Cardiac fibroblast (primary cell): Measurements from ENCODE around the gene GMIP.
A peak's percentile ranks its signal among the peaks of the same experiment; 100 is the strongest.

Source experiments
- DNase-seq, 2 donors: peaks; one replicate each; pipeline versions ENCODE4 v3.0.0 to v3.0.0-alpha.2; 2010; ENCODE audit warnings: low read depth in 2 of 2
- H3K4me3 ChIP-seq, 2 donors: replicated peaks in 1 of 2; 1 replicate in 1 of 2; 2 replicates in 1 of 2; pipeline ENCODE4 v1.5.1; 2011; ENCODE audit warnings: low read depth in 2 of 2, low read length in 2 of 2, mild to moderate bottlenecking in 2 of 2, moderate library complexity in 1 of 2
- TF ChIP-seq, protein P1 (sequence below): IDR thresholded peaks from one replicate; pipeline ENCODE4 v1.5.1; 2011; ENCODE audit warnings: low read depth, mild to moderate bottlenecking, low read length, inconsistent platforms

Gene GMIP

DNA sequence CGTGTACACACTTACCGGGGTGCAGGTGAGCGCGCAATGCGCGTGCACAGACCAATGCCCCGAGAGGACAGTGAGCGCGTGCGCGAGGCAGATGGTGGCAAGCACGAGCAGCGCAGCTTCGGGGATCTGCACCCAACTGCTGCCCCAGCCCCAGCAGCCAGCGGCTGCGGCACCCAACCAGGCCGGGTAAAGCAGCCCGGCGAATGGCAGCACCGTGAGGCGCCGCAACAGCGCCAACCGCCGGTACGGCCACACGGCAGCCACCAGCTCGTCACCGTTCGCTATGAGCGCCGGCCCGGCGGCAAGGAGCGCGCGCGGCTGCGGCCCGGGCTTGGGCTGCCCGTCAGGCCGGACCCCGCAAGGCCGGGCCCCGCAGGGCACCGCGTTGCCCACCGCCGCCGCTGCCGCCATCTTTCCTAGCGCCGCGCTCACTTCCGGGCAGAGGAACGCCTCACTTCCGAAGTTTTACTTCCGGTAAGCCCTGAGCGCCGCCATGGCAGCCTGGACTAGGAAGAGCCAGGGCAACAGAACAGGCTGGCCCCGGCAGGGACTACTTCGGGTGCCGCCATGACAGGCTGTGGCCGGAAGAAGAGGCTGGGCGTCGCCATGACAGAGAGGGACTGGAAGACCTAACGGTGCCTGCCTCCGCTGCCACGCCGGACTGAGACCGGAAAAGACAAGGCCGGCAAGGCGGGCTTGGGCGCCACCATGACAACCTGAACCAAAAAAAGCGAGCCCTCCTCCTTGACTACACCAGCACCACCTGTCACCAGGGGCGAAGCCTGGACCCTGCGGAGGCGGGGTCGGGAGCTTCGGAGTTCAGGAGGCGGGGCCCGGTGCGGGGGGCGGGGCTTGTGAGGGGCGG, 20.0 kb upstream of the GMIP start, which contains the start of gene ATP13A1:
Gene ATP13A1, minus strand, starts transcription at position 421 of the 865 bp plus-strand sequence. Its CDS starts 10 bp downstream, at position 411.
- H3K4me3 ChIP-seq, result peak within 1 kb of the TSS; percentile 99 to 100
- DNase-seq, result peak; percentile 97 to 99
- TF ChIP-seq, protein P1, sequence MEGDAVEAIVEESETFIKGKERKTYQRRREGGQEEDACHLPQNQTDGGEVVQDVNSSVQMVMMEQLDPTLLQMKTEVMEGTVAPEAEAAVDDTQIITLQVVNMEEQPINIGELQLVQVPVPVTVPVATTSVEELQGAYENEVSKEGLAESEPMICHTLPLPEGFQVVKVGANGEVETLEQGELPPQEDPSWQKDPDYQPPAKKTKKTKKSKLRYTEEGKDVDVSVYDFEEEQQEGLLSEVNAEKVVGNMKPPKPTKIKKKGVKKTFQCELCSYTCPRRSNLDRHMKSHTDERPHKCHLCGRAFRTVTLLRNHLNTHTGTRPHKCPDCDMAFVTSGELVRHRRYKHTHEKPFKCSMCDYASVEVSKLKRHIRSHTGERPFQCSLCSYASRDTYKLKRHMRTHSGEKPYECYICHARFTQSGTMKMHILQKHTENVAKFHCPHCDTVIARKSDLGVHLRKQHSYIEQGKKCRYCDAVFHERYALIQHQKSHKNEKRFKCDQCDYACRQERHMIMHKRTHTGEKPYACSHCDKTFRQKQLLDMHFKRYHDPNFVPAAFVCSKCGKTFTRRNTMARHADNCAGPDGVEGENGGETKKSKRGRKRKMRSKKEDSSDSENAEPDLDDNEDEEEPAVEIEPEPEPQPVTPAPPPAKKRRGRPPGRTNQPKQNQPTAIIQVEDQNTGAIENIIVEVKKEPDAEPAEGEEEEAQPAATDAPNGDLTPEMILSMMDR, result no peak

DNA sequence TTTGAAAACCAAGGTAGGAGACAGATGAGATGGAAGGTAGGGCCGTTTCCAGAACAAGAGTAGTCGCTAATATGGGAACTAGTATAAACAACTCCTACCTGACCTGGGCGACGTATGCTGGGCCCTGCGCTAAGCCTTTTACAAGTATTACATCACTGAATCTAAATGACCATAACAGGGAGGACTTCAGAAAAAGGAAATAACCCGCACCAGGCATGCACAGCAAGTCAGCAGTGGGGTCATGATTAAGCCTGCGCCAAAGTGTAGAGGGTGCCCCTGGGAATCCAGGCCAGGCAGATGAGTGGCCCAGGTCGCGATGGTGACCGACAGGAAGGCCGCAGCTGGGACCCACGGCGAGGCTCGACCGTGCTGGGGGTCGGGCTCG, 19.4 kb upstream of the GMIP start:
- DNase-seq, result peak; percentile 20 to 35
- peak overlapping the region; percentile 99 to 100 for H3K4me3 ChIP-seq
- TF ChIP-seq, protein P1, result no peak

DNA sequence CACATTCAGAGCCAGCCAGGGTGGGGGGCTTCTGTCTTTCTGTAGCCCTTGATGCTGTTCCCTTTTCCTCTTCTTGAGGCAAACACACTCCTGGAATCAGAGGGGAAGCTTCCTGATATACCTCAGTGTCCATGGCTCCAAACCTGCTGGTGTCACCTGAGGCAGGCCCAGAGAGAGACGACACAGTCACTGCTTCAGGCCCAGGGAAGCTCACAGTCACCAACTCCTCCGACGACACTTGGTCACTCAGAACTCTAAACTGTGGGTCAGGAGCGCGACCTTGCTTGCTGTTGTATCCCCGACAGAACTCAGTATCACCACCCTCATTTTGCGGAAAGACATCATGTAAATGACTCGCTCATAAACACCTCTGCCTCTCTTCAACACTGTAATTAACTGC, 18.9 kb upstream of the GMIP start:
- H3K4me3 ChIP-seq, result peak overlapping the region; percentile 99 to 100
- no peak for DNase-seq
- TF ChIP-seq, protein P1, result no peak

DNA sequence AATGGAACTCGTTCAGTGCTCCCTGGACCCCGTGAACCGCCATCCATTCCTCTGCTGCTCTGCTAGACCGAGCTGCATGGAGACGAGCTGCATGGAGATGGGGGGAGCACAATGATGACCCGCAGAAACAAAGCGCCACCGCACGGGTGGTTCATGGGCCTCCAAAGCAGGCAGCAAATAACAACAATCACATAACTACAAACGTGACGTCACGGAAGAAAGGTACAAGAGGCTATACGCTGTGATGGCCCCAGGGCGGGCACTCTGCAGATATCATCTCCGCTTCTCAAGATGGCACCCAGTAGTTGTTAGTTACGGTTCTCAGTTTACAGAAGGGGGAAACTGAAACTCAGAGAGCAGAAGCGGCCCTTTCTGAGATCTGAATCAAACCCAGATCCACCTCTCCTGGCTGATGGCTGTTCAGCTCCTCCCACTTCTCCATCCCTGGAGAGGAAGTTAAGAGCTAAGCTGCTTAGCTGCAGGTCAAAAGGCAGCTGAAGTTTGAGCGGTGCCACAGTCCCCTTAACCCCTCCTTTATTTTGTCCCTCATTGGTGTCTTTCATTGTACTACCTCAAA, 18.3 kb upstream of the GMIP start:
- no peak overlapping the region for H3K4me3 ChIP-seq
- TF ChIP-seq, protein P1, result no peak
- DNase-seq, result no peak

GRCh38 chr19:19661141-19661674, 17.8 kb upstream of the GMIP start:
- TF ChIP-seq, protein P1, result no peak
- H3K4me3 ChIP-seq, result no peak overlapping the region
- no peak for DNase-seq

- TF ChIP-seq, protein P1, result no peak
- DNase-seq, result no peak
- H3K4me3 ChIP-seq, result no peak overlapping the region
Measured at GRCh38 chr19:19659646-19660245, 16.3 kb upstream of the GMIP start.
